ENCODE data around the gene FOXK1.
"Not testable (repeated sequence)": the region's sequence is repeated elsewhere in the genome, so short reads cannot be mapped to it uniquely, and the experiment has no call there.

FOXK1 gene

DNA sequence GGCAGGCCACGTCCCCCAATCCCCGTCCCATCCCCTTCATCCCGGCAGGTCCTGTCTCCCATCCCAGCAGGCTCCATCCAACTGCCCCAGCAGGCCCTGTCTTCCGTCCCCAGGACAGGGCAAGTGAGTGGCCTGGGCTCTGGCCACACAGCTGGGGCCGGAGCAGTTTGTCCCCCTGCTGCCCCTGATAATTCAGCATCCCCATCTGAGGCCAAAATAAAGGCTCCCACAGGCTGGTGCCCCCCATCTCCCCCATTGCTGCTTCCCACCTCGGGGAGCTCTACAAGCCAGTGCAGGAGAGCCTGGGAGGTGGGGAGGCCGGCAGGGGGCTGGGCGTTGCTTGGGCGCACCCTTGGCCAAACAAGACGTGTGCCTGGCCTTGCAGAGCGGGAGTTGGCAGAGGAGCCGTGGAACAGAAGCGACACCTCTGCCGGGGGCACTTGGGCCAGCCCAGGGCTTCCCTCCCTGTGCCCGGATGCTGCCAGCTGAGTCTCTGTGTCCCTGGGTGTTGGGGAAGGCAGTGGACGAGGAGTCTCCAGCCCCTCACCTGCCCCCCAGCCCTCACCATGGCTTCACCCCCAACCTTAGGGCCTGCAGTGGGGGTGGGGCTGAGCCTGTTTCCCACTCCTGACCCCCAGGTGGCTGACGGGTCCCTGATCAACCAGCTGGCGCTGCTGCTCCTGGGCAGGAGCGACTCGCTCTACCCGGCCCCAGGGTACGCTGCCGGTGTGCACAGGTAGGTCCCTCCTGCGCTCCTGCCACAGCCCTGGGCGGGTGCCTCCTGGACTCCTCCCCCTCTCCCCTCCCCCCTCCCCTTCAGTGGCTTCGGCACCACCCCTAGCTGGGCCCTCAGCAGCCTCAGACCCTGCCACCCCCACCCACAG is 107.3 kb downstream of the FOXK1 start:
- no peak for DNase-seq

DNA sequence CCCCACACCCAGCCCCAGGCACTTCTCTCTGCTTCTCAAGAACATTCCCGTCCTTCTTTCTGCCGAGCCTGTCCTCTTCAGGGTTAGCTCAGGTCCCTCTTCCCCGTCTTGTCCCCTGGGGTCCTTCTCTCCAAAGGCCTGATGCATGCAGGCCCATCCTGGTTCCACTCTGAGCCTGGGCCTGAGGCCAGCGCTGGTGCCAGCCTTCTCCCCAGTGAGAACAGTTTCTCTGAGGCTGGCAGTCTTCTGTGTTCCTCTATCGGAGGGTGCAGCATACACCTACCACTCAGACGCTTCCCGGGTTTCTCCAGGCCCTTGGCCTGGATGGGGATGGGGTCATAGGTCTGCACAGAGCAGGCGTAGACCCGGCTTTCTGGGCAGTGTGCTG is 108.0 kb downstream of the FOXK1 start:
- DNase-seq = no peak

DNA sequence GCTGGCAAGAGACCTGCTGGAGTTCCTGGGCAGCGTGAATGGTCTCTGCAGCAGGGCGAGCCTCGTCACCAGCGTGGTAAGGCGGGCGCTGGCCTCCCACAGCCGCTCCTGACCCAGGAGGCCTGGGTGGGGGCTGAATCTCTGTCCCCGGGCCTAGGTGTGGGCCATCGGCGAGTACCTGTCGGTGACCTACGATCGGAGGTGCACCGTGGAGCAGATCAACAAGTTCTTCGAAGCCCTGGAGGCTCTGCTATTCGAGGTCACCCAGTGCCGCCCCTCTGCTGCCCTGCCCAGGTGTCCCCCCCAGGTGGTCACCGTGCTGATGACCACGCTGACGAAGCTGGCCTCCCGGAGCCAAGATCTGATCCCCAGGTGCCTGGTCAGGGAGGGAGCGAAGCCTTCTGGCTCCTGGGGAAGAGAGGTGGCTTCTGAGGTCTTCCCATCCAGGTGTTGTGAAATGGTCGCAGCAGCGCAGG is 108.5 kb downstream of the FOXK1 start:
- DNase-seq = no peak

DNA sequence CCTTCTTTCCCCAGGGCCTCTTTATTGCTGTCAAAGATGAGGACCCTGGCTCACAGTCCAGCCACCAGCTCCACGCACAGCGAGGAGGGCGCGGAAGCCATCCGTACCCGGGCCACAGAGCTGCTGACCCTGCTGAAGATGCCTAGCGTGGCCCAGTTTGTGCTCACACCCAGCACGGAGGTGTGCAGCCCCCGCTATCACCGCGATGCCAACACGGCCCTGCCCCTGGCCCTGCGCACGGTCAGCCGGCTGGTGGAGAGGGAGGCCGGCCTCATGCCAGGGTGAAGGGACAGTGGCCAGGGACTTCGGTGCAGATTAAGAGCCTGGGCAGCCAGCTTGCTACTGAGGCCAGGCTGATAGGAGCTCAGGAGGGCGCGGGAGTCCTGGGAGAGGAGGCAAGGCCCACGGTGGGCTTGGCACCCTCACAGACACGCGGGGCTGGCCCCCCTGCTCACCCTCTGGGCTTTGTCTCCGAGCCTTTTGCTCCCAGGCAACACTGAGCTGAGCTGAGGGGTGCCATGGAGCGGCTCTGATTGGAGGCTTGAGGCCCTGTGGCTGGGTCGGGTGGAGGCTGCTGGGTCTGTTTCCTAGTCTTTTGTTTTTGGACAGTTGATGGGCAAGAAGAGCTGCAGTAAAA is 109.1 kb downstream of the FOXK1 start:
- no peak for DNase-seq

DNA sequence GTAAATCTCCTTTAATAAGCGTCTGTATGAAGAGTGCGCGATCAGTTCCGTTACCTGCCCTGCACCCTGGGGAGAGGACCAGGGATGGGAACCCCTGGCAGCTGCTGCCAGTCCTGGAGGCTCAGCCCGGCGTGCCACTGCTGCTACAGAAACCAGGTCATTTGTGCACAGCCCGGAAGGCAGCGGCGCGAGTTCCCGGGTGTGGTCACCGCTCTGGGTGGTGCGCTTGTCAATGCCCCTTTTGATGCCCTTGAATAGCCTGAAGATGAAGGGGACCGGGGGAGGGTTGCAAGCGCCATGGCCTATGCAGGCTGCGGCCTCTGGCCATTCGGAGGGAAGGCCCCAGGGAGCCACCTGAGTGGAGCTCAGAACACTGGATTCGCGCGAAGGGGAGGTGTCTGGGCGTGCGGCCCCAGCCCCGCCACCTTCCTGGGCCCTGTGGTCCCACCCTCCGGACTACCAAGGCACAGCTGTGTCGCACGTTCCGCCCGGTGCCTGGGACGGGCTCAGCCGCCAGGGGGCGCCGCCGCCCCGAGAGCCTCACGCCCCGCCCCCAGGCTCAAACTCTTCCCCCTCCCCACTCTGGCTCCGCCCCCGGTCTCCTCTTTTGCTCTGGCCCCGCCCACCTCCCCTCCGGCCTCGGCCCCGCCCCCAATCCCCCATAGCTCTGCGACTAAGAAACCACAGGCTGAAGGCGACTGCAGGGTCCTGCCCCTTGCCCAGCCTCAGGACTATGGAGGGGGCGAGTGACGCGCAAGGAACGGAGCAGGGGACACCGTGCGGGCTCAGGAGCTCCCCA is 109.8 kb downstream of the FOXK1 start:
- DNase-seq = no peak

DNA sequence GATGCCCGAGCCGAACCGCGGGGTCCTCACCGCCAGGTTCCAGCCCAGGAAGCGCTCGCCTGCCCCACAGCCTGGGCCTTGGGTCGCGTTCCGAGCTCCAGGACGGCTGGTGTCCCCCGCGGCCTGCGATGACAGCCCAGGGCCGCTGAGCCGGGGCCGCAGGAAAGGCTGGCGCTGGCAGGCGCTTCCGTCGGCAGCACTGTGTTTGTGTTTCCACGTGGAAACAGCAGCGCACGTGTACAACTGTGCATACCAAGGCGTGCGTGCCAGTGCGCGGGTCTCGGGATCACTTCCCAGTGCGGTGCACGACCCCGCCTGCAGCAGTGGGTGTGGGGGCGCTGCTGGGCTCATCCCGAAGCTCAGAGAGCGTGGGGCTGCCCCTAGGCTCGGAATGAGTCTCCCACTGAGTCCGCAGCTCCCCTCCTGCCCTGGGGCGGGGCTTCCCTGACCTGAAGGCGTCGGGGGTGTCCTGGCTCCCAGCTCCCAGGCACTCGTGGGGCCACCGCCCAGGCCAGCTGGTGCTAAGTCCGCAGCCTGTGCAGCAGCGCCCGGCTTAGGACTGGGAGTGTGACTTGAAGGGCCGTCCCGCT is 110.5 kb downstream of the FOXK1 start:
- no peak for DNase-seq

DNA sequence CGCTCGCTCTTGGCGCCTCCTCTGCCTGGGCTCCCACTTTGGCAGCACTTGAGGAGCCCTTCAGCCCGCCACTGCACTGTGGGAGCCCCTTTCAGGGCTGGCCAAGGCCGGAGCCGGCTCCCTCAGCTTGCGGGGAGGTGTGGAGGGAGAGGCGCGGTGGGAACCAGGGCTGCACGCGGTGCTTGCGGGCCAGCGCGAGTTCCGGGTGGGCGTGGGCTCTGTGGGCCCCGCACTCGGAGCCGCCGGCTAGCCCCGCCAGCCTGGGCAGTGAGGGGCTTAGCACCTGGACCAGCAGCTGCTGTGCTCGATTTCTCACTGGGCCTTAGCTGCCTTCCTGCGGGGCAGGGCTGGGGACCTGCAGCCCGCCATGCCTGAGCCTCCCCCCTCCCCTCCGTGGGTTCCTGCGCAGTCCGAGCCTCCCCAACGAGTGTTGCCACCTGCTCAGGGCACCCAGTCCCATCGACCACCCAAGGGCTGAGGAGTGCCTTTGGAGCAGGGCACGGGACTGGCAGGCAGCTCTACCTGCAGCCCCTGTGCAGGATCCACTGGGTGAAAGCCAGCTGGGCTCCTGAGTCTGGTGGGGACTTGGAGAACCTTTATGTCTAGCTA is 111.4 kb downstream of the FOXK1 start:
- DNase-seq = not testable (repeated sequence)

DNA sequence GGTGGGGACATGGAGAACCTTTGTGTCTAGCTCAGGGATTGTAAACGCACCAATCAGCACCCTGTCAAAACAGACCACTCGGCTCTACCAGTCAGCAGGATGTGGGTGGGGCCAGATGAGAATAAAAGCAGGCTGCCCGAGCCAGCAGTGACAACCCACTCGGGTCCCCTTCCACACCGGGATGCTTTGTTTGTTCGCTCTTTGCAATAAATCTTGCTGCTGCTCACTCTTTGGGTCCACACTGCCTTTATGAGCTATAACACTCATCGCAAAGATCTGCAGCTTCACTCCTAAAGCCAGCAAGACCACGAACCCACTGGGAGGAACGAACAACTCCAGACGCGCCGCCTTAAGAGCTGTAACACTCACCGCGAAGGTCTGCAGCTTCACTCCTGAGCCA is 112.1 kb downstream of the FOXK1 start:
- DNase-seq = not testable (repeated sequence)

DNA sequence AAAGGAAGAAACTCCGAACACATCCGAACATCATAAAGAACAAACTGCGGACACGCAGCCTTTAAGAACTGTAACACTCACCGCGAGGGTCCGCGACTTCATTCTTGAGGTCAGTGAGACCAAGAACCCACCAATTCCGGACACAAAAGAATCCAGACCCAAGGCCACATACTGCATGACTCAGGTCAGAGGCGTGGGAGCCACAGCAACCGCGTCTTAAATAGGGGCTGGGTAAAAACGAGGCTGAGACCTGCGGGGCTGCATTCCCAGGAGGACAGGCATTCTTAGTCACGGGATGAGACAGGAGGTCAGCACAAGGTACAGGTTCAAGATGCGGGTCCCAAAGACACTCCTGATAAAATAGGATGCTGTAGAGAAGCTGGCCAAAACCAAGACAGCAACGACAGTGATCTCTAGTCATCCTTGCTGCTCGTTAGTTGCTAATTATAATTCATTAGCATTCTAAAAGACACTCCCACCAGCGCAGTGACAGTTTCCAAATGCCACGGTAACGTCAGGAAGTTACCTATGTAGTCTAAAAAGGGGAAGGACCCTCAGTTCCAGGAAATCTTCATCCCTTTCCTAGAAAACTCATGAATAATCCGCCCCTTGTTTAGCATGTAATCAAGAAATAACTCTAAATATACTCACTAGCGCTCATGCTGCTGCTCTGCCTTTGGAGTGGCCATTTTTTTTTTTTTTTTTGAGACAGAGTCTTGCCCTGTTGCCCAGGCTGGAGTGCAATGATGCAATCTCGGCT is 112.7 kb downstream of the FOXK1 start:
- no peak for DNase-seq

DNA sequence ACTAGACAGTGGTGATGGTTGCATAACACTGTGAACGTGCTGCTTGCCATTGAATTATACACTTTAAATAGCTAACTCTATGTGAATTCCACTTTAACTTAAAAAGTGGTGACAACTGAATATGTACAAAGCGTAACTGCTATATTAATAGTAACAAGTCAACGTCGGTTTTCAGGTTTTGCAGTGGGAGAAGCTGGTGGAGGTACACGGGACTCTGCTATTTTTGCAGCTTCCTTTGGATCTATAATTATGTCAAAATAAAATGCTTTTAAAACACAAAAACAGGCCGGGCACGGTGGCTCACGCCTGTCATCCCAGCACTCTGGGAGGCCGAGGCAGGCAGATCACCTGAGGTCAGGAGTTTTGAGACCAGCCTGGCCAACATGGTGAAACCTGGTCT is 114.4 kb downstream of the FOXK1 start:
- DNase-seq = no peak

DNA sequence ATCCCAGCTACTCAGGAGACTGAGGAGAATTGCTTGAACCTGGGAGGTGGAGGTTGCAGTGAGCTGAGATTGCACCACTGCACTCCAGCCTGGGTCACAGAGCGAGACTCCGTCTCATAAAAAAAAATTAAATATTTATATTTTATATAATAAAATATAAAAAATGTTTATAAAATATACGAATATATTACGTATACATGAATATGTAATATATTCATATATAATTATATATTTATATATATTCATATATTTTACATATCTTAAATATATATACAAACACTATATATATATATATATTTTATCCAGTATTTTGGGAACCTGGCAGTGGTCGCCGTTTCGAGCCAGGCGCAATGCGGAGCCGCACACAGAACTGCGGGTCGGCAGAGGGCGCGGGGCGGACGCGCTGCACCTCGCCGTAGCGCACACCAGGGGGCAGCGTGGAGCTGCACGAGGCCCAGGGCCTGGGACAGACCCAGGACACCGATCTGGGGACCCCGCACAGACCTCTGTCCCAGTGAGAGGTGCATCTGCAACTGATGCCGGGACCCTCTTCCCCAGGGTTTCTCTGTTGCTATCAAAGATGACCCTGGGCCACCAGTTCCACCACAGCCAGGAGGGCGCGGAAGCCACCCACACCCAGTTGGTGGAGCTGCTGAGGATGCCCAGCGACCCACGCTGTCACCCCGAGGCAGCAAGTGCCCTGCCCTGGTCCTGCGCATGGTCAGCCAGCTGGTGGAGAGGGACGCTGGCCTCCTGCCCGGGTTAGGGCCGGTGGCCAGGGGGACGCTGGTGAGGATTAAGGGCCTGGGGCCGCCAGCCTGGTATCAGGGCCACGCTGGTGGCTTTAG is 116.0 kb downstream of the FOXK1 start:
- DNase-seq = no peak

DNA sequence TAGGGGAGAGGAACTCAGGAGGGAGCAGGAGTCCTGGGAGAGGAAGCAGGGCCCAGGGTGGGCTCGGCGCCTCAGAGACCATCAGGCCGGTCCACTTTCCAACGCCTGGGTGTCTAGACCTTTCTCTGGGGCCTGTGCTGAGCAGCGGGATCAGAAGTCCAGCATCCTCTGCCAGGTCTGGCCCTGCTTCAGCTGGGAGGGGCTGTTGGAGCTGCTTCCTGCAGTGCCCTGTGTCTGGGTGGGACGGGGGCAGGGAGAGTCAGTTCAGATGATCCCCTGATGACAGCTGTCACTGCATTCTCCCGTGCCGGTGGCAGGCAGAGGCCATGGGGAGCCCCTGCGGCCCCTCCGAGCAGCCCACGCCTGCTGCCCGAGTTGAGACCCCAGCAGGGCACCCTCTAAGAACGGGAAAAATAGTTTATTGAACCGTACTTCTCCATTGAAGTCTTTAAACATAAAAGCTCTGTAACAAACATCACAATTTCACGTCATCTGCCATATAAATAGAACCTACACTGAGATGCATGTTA is 116.7 kb downstream of the FOXK1 start:
- DNase-seq = no peak

DNA sequence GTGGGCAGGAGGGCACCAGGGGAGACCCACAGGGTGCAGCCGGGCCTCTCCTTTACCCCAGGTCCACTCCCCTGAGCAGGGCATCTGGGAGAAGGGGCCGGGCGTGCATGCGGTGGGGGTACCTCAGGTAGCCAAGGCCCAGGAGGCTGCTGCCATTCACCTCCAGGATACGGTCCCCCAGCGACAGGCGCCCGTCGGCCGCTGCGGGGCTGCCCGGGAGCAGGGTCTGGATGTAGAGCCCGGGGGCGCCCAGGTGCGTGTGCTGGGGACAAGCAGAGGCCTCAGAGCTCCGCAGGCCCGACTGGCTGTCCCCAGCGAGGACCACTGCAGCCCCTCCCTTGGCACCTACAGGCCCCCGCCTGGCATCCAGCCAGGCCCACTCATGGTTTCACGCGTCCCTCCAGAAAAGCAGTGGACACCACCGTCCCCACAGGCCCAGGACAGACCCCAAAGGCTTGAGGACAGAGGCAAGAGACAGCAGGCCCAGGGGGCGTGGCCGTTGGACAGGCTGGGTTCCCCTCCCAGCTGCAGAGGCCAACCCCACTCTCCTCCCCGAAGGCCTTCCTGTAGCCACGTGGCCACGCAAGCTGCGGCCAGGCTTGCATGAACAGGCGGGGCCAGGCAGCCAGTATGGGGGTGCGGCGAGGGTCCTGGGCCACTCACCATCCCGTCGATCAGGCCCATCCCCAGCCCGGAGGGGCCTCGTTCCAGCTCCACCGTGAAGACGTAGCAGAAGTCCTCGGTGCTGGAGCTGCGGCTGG is 117.6 kb downstream of the FOXK1 start:
- DNase-seq = no peak

DNA sequence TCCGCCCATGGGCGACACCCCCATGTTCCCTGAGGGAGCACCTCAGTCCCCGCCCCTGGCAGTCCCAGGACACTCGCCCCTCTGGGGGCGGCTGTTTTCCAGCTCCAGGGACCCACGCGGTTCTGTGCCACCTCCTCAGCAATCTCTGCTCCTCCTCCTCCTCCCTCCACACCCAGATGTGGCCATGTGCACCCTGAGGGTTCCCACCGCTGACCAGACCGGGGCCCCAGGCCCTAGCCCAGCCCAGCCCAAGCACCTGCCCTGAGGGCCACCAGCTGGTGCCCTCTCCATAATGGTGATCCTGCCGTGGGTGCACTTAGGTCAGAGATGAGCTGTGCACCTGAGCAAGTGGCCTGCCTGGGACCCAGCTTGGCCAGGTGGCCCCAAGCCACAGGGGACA is 118.4 kb downstream of the FOXK1 start:
- DNase-seq = no peak

DNA sequence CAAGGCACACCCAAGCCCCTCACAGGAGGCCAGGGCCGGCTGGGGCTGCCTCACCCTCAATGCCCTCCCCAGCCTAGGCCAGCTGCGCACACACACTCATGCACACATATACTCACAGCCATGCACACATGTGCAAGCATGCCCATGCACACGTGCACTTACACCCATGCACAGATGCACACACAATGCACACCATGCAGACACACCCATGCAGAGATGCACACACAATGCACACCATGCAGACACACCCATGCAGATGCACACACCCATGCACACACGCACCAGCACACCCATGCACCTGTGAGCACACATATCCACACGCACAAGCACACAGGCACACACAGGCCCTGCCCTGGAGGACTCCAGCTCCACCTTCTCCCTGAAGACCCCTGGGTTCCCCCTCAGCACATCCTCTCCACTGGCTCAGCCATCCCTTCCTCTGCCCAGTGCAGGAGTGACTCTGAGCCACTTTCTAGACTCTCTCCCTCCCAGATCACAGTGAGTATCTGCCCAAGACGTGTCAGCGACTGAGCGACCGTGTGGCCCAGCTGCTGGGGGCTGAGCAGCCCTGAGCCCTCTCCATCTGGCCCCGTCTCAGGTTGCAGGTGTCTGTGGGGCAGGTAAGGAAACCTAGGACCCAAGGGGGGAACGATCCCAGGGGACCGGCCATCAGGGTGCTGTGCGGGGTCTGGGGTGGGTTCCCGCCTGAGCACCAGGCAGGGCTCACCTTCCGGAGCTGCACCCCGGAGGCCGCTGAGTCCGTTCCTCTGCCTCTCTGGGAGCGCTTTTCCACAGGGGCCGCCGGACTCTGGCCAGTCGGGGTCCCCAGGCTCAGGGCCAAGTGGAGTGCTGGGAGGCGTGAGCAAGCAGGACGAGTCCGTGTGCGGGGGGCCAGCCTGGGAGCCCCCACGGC is 119.1 kb downstream of the FOXK1 start:
- no peak for DNase-seq

DNA sequence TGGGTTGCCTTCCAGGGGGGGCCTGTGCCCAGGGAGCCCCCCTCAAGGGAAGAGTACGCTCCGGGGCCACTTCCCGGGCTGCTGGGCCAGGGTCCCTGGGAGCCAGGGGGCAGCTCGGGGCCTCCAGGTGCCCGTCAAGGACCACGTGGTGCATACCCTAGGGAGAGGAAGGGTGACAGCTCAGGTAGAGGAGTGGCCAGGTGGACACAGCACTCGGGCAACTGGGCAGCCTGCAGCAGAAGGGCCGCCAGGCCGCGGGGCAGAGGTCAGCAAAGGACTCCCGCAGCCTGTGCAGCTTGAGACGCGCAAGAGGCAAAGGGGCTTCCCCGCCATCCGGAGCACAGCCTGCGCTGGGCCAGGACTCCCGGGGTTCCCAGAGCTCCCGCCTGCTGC is 119.7 kb downstream of the FOXK1 start:
- no peak for DNase-seq

DNA sequence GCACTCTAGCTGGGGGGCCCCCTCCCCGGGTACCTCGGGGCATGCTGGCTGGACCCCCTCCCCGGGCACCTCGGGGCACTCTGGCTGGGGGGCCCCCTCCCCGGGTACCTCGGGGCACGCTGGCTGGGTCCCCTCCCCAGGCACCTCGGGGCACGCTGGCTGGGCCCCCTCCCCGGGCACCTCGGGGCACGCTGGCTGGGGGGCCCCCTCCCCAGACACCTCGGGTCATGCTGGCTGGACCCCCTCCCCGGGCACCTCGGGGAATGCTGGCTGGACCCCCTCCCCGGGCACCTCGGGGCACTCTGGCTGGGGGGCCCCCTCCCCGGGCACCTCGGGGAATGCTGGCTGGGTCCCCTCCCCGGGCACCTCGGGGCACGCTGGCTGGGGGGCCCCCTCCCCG is 120.5 kb downstream of the FOXK1 start:
- DNase-seq = not testable (repeated sequence)

DNA sequence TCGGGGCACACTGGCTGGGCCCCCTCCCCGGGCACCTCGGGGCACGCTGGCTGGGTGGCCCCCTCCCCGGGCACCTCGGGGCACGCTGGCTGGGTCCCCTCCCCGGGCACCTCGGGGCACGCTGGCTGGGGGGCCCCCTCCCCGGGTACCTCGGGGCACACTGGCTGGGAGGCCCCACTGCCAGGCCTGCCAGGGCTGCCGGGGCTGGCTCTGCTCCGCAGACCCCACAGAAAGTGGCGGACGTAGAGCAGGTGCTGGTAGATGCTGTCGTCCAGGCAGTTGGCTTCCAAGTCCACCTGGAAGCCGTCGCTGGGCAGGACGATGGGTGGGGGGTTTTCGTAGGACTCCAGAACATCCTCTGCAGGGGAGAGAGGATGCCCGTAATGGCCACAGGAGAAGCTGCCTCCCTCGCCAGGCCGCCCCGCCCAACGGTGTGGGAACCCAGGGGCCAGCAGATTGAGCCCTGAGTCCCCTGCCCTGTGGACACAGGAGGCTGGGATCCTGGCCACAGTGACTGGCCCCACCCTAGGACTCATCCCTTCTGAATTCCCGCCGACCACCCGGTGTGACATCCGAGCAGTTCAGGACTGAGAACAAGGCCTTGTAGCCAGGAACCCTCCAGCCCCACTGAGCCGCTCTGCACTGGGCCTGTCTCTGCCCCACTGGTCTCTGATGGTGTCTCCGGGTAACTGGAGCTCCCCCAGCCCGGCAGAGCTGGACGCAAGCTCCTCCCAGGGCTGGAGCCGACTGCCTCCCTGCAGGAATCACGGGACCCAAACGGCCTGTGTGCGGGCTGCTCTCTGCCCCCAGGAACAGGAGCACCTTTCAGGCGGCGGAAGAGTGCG is 121.5 kb downstream of the FOXK1 start:
- no peak for DNase-seq

Data from NCI-H774 (cell line).